Heart left ventricle (tissue), 16 donors: Measurements from ENCODE around the gene KIRREL1. TPM values are rescaled to one million over a fixed set of nuclear protein-coding genes. Genes with fewer than 3 reads are reported as not detected.

ENCODE experiments used
- ATAC-seq, 4 donors: fragments of 200-7000 bp; cut with Tn5 transposase; one replicate each; pipeline ENCODE4 v1.9.1; 2020 to 2022; ENCODE audit warnings: moderate library complexity in 4 of 4, mild to moderate bottlenecking in 3 of 4, moderate number of reproducible peaks in 1 of 4
- DNase-seq, 5 donors: peaks; one replicate each; pipeline ENCODE4 v3.0.0-alpha.2; 2020
- H3K27ac ChIP-seq, 12 donors: fragments of 200-600 bp; sonication (generic) in 4 of 12; one replicate each; pipeline versions ENCODE4 v1.5.0 to v1.8.0; 2016 to 2022; ENCODE audit warnings: mild to moderate bottlenecking in 2 of 12
- H3K27me3 ChIP-seq, 9 donors: fragments of 200-600 bp; sonication (generic) in 2 of 9; one replicate each; pipeline versions ENCODE4 v1.5.1 to v1.8.0; 2016 to 2022; ENCODE audit warnings: mild to moderate bottlenecking in 3 of 9
- H3K36me3 ChIP-seq, 9 donors: fragments of 200-600 bp; sonication (generic) in 2 of 9; one replicate each; pipeline versions ENCODE4 v1.5.0 to v1.8.0; 2018 to 2022; ENCODE audit warnings: mild to moderate bottlenecking in 2 of 9
- H3K4me1 ChIP-seq, 12 donors: fragments of 200-600 bp; sonication (generic) in 4 of 12; one replicate each; pipeline versions ENCODE4 v1.5.0 to v1.8.0; 2016 to 2022; ENCODE audit warnings: mild to moderate bottlenecking in 3 of 12
- H3K4me3 ChIP-seq, 12 donors: fragments of 200-600 bp; sonication (generic) in 4 of 12; one replicate each; pipeline versions ENCODE4 v1.5.0 to v1.8.0; 2017 to 2022; ENCODE audit warnings: mild to moderate bottlenecking in 9 of 12, moderate library complexity in 4 of 12
- H3K9me3 ChIP-seq, 12 donors: fragments of 200-600 bp; sonication (generic) in 4 of 12; one replicate each; pipeline versions ENCODE4 v1.5.0 to v1.8.0; 2016 to 2022; ENCODE audit warnings: mild to moderate bottlenecking in 1 of 12
- CTCF ChIP-seq, 12 donors: fragments of 200-600 bp; sonication (generic) in 4 of 12; IDR thresholded peaks; one replicate each; pipeline versions ENCODE4 v1.5.0 to v1.8.0; 2018 to 2022; ENCODE audit warnings: antibody characterized with exemption in 12 of 12, mild to moderate bottlenecking in 5 of 12
- POLR2A ChIP-seq, 2 donors: fragments of 450-650 bp; IDR thresholded peaks; one replicate each; pipeline ENCODE4 v1.6.1; 2017; ENCODE audit warnings: antibody characterized with exemption in 2 of 2, mild to moderate bottlenecking in 2 of 2, moderate library complexity in 2 of 2
- WGBS, 4 donors: extraction: QIAGEN DNeasy Blood & Tissue Kit in 2 of 4; methylation state at CpG; one replicate each; pipeline versions ENCODE4 v1.1.5 to v1.1.7; 2013 to 2018; 5-methylcytosine and 5-hydroxymethylcytosine counted together
- intact Hi-C, 10 donors: fragments of 100-400 bp; cut with DNase I; formaldehyde crosslinking; loops; one replicate each; pipeline versions ENCODE4 v1.11.1 to v1.14.2; 2022
- polyA plus RNA-seq, 2 donors: library from polyadenylated mRNA; stranded (reverse); fragments of 200-250 nt; gene quantifications; one replicate each; pipeline ENCODE4 v1.2.3, GENCODE V29; 2013
- total RNA-seq, 9 donors: library from RNA; depleted of rRNA in 2 of 9; stranded (reverse); fragments of >200 nt in 2 of 9; fragmentation: NEBNext Ultra II Directional in 3 of 9; extraction: Animal tissue kit (Norgen Biotek cat#: 25700) in 3 of 9; gene quantifications; one replicate each; pipeline versions ENCODE4 v1.1.0 to v1.2.4, GENCODE V29; 2016 to 2023
- donor health status: ischemic (EF 13 %, LVEDD 7.1; RV severe dilation, severe dysfunction).
- donor health status: healthy with polysubstance abuse.
- donor health status: DM: no; HTN: yes; CAD: no.
- donor health status: DM: no; HTN: no; CAD: no.
- donor health status: ischemic (EF 25% LVEDD 6.9; RV normal size, moderate dysfunction).
- donor health status: ischemic (EF 25% LVEDD 5.7; RV mildly dilated, moderate dysfunction).
- donor health status: healthy.
- donor health status: DM: yes; HTN: yes; CAD: no.
- donor health status: ischemic (EF 35%, LVEDD 5.7; RV mildly dilated, moderate dysfunction).
- donor health status: nonischemic (EF 11% LVEDD 7.7; RV severe dilation, severe dysfunction).
- donor health status: DM: yes; HTN: yes; CAD: no.
- donor health status: PGD.
- donor health status: ischemic (EF 29% LVEDD 5.4; RV normal size, mild dysfunction).
- donor health status: nonischemic (EF 23%, LVEDD 6.1; RV moderate dilation, normal function).

Gene KIRREL1
- total and polyA plus RNA-seq, 11 donors: 3.2 to 22.7 (median 8.2) TPM

- WGBS, 4 donors: 70 to 72% (median 70%) methylated on average over 3 of the region's 3 CpGs
Observed at GRCh38 chr1:157969697-157970485, 23.6 kb upstream of the KIRREL1 start.

GRCh38 chr1:157971769-157972168 is 21.7 kb upstream of the KIRREL1 start:
- peaks cover 0 to 5% (median 0%) of the 10 kb centered on the region in 12 donors for H3K9me3 ChIP-seq
- TF ChIP-seq CTCF (IDR thresholded peaks at IDR 0.05) (no peak), POLR2A (IDR thresholded peaks at IDR 0.05) (no peak)
- H3K4me1 ChIP-seq: peaks cover 0 to 18% (median 8%) of the 10 kb centered on the region in 12 donors
- H3K27ac ChIP-seq: no peak overlapping the region
- intact Hi-C loops: loop anchor here in 1 of 10 donors (5.0 kb wide), 1 partner anchor 121 kb away; no protein-coding TSS in a partner anchor
- DNase-seq (no peak), ATAC-seq (no peak)
- peaks cover 0 to 3% (median 0%) of the 10 kb centered on the region in 9 donors for H3K27me3 ChIP-seq
- H3K36me3 ChIP-seq: no peaks in the 10 kb centered on the region
- no peak overlapping the region for H3K4me3 ChIP-seq

More at GRCh38 chr1:157969697-157970485, 23.6 kb upstream of the KIRREL1 start:
- Histone ChIP-seq H3K36me3 (no peaks in the 10 kb centered on the region), H3K27me3 (no peaks in the 10 kb centered on the region), H3K4me1 (peaks cover 0 to 18% (median 8%) of the 10 kb centered on the region in 12 donors), H3K27ac (peak overlapping the region in 2 of 12 donors; percentile 49 to 57), H3K4me3 (no peak overlapping the region), H3K9me3 (peaks cover 0 to 5% (median 0%) of the 10 kb centered on the region in 12 donors)
- DNase-seq (peak in 4 of 5 donors; percentile 36 to 51 (median 39)), ATAC-seq (peak; percentile 63 to 85 (median 76))
- TF ChIP-seq POLR2A (IDR thresholded peaks at IDR 0.05) (no peak), CTCF (IDR thresholded peaks at IDR 0.05) (peak; percentile 56 to 85 (median 74))
- intact Hi-C loops: loop anchor here in 6 of 10 donors (2.0 to 10.0 kb wide), 6 partner anchors 122 to 1105 kb away; partner anchors contain the start of gene AIM2 (in 1 of the 6)

GRCh38 chr1:157975228-157975950 is 18.1 kb upstream of the KIRREL1 start:
- ATAC-seq: no peak
- H3K4me1 ChIP-seq: peaks cover 0 to 13% (median 0%) of the 10 kb centered on the region in 12 donors
- intact Hi-C loops: no loop called here

More at GRCh38 chr1:157975228-157975950, 18.1 kb upstream of the KIRREL1 start:
- no peak for TF ChIP-seq CTCF (IDR thresholded peaks at IDR 0.05)
- no peak for TF ChIP-seq POLR2A (IDR thresholded peaks at IDR 0.05)
- Histone ChIP-seq H3K9me3 (no peaks in the 10 kb centered on the region), H3K27ac (no peak overlapping the region), H3K27me3 (peaks cover 0 to 23% (median 0%) of the 10 kb centered on the region in 9 donors), H3K4me3 (no peak overlapping the region), H3K36me3 (no peaks in the 10 kb centered on the region)
- 86 to 92% (median 88%) methylated on average over 2 of the region's 2 CpGs for WGBS, 4 donors
- no peak for DNase-seq
